Keratinocyte (primary cell): ENCODE results near the gene FGF12.

Experiments used
- CTCF ChIP-seq, 3 experiments: IDR thresholded peaks in 1 of 3; conservative IDR thresholded peaks in 1 of 3; optimal IDR thresholded peaks in 1 of 3; 2 replicates in 2 of 3; 3 replicates in 1 of 3; pipeline versions ENCODE3 to v1.5.1; 2011; ENCODE audit warnings: low read length in 3 of 3, mild to moderate bottlenecking in 3 of 3, moderate library complexity in 2 of 3, control low read depth in 1 of 3, inconsistent platforms in 1 of 3; ENCODE audit not compliant: insufficient read depth in 2 of 3; ENCODE audit errors: extremely low read depth in 1 of 3
- EZH2 ChIP-seq: IDR thresholded peaks from one replicate; pipeline ENCODE4 v1.6.1; 2012; ENCODE audit warnings: inconsistent platforms, mild to moderate bottlenecking, low read length, moderate library complexity

DNA sequence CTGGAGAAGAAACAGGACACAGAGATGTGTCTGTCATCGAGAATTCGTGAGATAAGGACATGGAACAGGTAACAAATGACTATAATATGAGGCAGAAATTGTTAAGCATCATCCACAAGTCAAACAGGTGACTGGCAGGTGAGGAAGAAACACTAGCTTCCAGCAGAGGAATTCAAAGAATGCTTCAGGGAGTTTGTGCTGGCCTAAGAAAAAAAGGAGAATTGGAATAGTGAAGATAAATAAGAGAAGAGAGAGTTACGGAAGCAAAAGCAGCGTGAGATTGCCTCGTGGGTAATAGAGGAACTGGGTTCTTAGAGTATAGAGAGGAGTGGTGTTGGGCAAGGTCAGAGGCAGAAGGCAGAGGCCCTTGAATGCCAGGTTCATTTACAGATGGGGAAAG, 22.9 kb upstream of the FGF12 start:
- TF ChIP-seq CTCF (optimal IDR thresholded peaks at IDR 0.05 in 1 of 3, IDR thresholded peaks at IDR 0.05 in 1 of 3, conservative IDR thresholded peaks at IDR 0.05 in 1 of 3; ENCODE audit: extremely low read depth in 1 of 3, insufficient read depth in 2 of 3, low read length in 3 of 3) (no peak), EZH2 (no peak)
